ENCODE data around the gene ZPBP2.

Gene ZPBP2, protein sequence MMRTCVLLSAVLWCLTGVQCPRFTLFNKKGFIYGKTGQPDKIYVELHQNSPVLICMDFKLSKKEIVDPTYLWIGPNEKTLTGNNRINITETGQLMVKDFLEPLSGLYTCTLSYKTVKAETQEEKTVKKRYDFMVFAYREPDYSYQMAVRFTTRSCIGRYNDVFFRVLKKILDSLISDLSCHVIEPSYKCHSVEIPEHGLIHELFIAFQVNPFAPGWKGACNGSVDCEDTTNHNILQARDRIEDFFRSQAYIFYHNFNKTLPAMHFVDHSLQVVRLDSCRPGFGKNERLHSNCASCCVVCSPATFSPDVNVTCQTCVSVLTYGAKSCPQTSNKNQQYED

DNA sequence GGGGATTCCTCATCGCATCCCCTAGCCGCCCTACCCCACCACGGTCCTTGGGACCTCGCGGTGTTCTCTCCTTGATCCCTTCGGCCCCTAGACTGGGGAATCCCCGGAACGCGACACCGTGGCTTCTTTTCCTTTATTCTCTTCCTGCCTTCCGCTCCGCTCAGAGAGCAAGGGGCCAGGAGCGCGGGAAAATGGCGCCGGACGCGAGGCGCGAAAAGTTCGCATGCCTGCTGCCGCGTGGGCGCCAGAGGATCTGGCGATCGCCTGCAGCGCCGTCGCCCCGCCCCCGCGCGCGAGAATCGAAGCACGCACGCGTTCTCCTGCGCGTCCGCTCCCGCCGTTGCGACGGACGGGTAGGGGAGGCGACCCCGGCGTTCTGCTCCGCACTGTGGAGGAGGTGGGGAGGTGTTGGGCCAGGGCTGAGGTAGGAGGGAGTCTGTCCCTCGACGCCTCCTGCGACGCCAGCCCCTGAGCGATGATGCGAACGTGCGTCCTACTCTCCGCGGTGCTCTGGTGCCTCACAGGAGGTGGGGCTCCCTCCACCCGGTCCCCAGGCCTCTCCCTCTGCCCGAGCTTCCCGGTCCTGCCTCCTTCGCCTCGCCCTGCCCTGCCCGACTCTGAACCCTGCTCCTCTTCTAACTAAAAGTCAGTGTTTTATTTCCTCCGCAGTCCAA lies at the start of gene ZPBP2:
TSS of gene ZPBP2 (plus strand) at position 323 of the 674 bp plus-strand sequence. CDS start at position 476, 153 bp downstream.
- Histone ChIP-seq H3K9ac (ENCODE audit: low read length) (no peak within 1 kb of the TSS), H3K36me3 (ENCODE audit: control insufficient read depth, insufficient read depth, low read length) (no peaks in the 10 kb centered on the region), H3K27ac (ENCODE audit: low read depth, low read length) (no peak within 1 kb of the TSS), H3K4me3 (ENCODE audit: low read length) (no peak within 1 kb of the TSS), H3K27me3 (ENCODE audit: control insufficient read depth, insufficient read depth, low read length) (peaks cover 7% of the 10 kb centered on the region), H3K4me1 (ENCODE audit: control insufficient read depth, insufficient read depth, low read length) (no peaks in the 10 kb centered on the region)

DNA sequence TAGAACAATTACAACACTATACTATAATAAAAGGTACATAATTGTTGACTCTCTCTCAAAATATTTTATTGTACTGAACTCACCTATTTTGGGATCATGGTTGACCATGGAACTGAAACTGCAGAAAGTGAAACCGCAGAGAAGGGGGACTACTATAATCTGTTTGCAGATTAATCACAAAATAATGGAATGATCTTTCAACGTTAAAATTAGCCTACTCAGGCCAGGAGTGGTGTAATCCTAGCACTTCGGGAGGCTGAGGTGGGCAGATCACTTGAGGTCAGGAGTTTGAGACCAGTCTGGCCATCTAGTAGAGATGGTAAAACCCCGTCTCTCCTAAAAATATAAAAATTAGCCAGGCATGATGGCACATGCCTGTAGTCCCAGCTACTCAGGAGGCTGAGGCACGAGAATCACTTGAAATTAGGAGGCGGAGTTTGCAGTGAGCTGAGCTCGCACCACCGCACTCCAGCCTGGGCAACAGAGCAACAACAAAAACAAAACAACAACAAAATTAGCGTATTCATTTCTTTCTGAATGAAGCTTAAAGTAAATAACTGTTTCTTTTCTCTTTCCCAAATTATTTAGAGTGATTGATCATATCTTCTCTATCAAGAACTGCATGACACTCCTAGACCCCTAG lies 49.5 kb upstream of the ZPBP2 start:
- Histone ChIP-seq H3K27me3 (ENCODE audit: control insufficient read depth, insufficient read depth, low read length) (no peaks in the 10 kb centered on the region), H3K36me3 (ENCODE audit: control insufficient read depth, insufficient read depth, low read length) (no peaks in the 10 kb centered on the region), H3K4me3 (ENCODE audit: low read length) (no peak overlapping the region), H3K4me1 (ENCODE audit: control insufficient read depth, insufficient read depth, low read length) (no peaks in the 10 kb centered on the region), H3K9ac (ENCODE audit: low read length) (no peak overlapping the region), H3K27ac (ENCODE audit: low read depth, low read length) (no peak overlapping the region)

DNA sequence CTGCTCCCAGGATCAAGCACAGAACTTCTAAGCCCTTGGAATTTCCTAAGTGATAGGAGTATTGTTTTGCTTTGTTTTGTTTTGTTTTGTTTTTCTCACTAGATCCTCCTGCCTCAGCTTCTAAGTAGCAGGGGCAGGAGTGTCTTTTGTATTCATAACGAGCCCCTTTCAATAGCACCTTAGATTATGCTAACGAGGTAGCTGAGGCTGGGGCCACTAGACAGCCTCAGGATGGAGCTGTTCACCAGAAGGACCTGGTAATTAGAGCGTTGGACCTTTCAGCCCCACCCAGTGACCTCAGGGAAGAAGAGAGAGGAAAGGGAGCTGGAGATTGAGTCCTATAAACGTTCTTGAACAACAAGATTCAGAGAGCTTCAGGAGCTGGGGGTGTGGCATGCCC lies 47.5 kb upstream of the ZPBP2 start:
- H3K27me3 ChIP-seq (ENCODE audit: control insufficient read depth, insufficient read depth, low read length) = no peaks in the 10 kb centered on the region
- no peaks in the 10 kb centered on the region for H3K36me3 ChIP-seq (ENCODE audit: control insufficient read depth, insufficient read depth, low read length)
- no peak overlapping the region for H3K4me3 ChIP-seq (ENCODE audit: low read length)
- H3K9ac ChIP-seq (ENCODE audit: low read length) = no peak overlapping the region
- H3K27ac ChIP-seq (ENCODE audit: low read depth, low read length) = no peak overlapping the region
- H3K4me1 ChIP-seq (ENCODE audit: control insufficient read depth, insufficient read depth, low read length) = no peaks in the 10 kb centered on the region

DNA sequence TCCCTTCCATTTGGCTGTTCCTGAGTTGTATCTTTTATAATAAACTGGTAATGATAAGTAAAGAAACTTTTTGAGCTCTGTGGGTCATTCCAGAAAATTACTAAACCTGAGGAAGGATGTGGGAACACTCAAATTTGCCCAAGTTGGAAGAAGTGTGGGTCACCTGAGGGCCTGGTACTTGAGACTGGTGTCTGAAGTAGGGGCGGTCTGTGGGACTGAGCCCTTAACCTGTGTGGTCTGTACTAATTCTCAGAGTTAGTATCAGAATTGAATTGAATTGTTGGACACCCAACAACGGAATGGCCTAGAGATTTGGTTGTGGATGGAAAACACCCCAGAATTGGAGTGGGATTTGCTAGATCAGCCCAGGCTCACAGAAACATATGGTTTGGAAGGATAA lies 47.0 kb upstream of the ZPBP2 start:
- no peaks in the 10 kb centered on the region for H3K4me1 ChIP-seq (ENCODE audit: control insufficient read depth, insufficient read depth, low read length)
- no peaks in the 10 kb centered on the region for H3K36me3 ChIP-seq (ENCODE audit: control insufficient read depth, insufficient read depth, low read length)
- no peak overlapping the region for H3K9ac ChIP-seq (ENCODE audit: low read length)
- H3K27ac ChIP-seq (ENCODE audit: low read depth, low read length) = no peak overlapping the region
- H3K27me3 ChIP-seq (ENCODE audit: control insufficient read depth, insufficient read depth, low read length) = no peaks in the 10 kb centered on the region
- H3K4me3 ChIP-seq (ENCODE audit: low read length) = no peak overlapping the region

DNA sequence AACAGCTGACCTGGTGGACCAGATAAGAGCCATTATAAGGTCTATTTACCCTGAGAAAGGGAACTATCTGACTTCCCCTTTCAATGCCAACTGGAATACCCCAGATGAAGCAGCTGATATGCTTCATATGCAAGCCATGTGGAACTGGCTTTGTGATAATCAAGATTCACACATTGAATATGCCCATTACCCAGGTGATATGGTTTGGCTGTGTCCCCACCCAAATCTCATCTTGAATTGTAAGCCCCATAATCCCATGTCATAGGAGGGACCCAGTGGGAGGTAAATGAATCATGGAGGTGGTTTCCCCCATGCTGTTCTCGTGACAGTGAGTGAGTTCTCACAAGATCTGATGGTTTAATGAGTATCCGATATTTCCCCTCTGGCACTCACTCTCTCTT lies 46.0 kb upstream of the ZPBP2 start:
- no peaks in the 10 kb centered on the region for H3K36me3 ChIP-seq (ENCODE audit: control insufficient read depth, insufficient read depth, low read length)
- H3K27ac ChIP-seq (ENCODE audit: low read depth, low read length) = no peak overlapping the region
- no peaks in the 10 kb centered on the region for H3K4me1 ChIP-seq (ENCODE audit: control insufficient read depth, insufficient read depth, low read length)
- H3K4me3 ChIP-seq (ENCODE audit: low read length) = no peak overlapping the region
- no peaks in the 10 kb centered on the region for H3K27me3 ChIP-seq (ENCODE audit: control insufficient read depth, insufficient read depth, low read length)
- no peak overlapping the region for H3K9ac ChIP-seq (ENCODE audit: low read length)

DNA sequence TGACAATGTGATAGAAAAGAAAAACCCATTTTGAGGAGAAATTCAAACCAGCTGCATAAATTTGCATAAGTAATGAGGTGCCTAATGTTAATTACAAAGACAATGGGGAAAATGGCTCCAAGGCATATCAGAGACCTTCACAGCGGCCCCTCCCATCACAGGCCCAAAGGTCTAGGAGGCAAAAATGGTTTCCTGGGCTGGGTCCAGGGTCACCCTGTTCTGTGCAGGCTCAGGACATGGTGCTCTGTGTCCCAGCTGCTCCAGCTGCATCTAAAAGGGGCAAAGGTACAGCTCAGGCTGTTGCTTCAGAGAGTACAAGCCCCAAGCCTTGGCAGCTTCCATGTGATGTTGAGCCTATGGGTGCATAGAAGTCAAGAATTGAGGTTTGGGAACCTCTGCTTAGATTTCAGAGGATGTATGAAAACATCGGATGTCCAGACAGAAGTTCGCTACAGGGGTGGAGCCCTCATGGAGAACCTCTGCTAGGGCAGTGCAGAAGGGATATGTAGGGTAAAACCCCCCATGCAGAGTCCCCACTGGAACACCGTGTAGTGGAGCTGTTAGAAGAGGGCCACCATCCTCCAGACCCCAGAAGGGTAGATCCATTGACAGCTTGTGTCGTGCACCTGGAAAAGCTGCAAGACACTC lies 44.5 kb upstream of the ZPBP2 start:
- H3K27me3 ChIP-seq (ENCODE audit: control insufficient read depth, insufficient read depth, low read length) = no peaks in the 10 kb centered on the region
- H3K9ac ChIP-seq (ENCODE audit: low read length) = no peak overlapping the region
- H3K27ac ChIP-seq (ENCODE audit: low read depth, low read length) = no peak overlapping the region
- H3K36me3 ChIP-seq (ENCODE audit: control insufficient read depth, insufficient read depth, low read length) = no peaks in the 10 kb centered on the region
- no peak overlapping the region for H3K4me3 ChIP-seq (ENCODE audit: low read length)
- no peaks in the 10 kb centered on the region for H3K4me1 ChIP-seq (ENCODE audit: control insufficient read depth, insufficient read depth, low read length)

DNA sequence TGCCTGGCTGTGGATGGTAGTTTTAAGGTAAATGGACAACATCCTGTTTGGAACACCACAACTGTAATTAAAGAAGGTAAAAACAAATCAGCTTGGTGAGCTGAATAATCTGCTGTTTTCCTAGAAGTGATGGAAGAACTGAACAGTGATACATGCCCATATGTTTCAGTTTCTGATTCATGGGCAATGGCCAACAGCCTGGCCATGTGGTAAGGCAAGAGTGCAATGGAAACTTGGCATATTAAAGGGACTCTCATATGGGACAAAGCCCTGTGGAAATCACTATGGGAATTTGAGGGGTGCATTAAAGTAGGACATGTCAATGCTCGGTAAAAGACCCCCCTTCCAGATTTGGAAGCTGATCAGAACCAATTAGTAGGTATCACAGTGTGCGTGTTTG lies 41.7 kb upstream of the ZPBP2 start:
- Histone ChIP-seq H3K4me3 (ENCODE audit: low read length) (no peak overlapping the region), H3K27ac (ENCODE audit: low read depth, low read length) (no peak overlapping the region), H3K9ac (ENCODE audit: low read length) (no peak overlapping the region), H3K36me3 (ENCODE audit: control insufficient read depth, insufficient read depth, low read length) (no peaks in the 10 kb centered on the region), H3K4me1 (ENCODE audit: control insufficient read depth, insufficient read depth, low read length) (no peaks in the 10 kb centered on the region), H3K27me3 (ENCODE audit: control insufficient read depth, insufficient read depth, low read length) (no peaks in the 10 kb centered on the region)

DNA sequence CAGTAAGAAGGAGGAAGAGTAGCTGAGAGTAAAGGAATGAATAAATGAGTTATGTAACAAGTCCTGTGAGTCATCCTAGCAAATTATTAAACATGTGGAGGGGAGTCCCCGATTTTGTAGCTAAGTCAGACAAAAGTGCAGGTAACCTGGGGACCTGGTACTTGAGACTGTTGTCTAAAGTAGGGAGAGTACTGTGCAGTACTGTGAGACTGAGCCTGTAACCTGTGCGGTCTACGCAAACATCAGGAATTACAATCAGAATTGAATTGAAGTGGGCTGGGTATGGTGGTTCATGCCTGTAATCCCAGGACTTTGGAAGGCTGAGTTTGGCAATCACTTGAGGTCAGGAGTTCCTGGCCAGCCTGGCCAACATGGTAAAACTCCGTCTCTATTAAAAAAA lies 39.6 kb upstream of the ZPBP2 start:
- H3K4me1 ChIP-seq (ENCODE audit: control insufficient read depth, insufficient read depth, low read length) = no peaks in the 10 kb centered on the region
- no peaks in the 10 kb centered on the region for H3K27me3 ChIP-seq (ENCODE audit: control insufficient read depth, insufficient read depth, low read length)
- H3K4me3 ChIP-seq (ENCODE audit: low read length) = no peak overlapping the region
- H3K36me3 ChIP-seq (ENCODE audit: control insufficient read depth, insufficient read depth, low read length) = no peaks in the 10 kb centered on the region
- no peak overlapping the region for H3K9ac ChIP-seq (ENCODE audit: low read length)
- no peak overlapping the region for H3K27ac ChIP-seq (ENCODE audit: low read depth, low read length)

DNA sequence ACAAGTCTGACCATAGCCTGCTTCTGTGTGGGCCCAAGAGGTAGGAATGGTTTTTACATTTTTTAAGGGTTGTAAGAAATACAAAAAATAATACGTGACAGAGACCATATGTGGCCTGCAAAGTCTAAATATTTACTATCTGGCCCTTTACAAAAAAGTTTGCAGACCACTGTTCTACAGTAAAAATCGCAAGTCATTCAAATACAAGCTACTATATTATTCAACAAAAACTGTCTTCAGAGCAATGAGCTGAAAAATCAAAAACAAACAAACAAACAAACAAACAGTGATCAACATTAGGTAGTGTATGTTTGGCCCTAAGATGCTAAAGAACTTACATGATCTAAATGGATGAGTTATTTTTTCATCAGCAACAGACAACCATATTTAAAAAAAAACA lies 36.4 kb upstream of the ZPBP2 start:
- no peaks in the 10 kb centered on the region for H3K27me3 ChIP-seq (ENCODE audit: control insufficient read depth, insufficient read depth, low read length)
- no peak overlapping the region for H3K9ac ChIP-seq (ENCODE audit: low read length)
- no peaks in the 10 kb centered on the region for H3K4me1 ChIP-seq (ENCODE audit: control insufficient read depth, insufficient read depth, low read length)
- H3K4me3 ChIP-seq (ENCODE audit: low read length) = no peak overlapping the region
- no peaks in the 10 kb centered on the region for H3K36me3 ChIP-seq (ENCODE audit: control insufficient read depth, insufficient read depth, low read length)
- no peak overlapping the region for H3K27ac ChIP-seq (ENCODE audit: low read depth, low read length)

DNA sequence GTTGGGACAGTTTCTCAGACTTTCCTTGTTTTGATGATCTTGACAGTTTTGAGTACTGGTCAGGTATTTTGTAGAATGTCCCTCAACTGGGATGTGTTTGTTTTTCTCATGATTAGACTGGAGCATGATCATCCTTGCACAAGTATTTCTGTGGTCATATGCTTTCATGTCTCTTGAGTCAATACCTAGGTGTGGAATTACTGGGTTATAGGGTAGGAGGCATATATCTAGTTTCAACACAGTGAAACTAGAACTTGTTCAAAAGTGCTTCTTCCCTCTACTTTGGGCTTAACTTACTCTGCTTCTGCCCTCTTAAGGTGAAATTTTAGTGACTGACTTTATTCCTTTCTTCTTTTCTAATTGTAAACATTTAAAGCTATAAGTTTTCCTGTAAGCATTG lies 34.0 kb upstream of the ZPBP2 start:
- Histone ChIP-seq H3K4me1 (ENCODE audit: control insufficient read depth, insufficient read depth, low read length) (no peaks in the 10 kb centered on the region), H3K9ac (ENCODE audit: low read length) (no peak overlapping the region), H3K36me3 (ENCODE audit: control insufficient read depth, insufficient read depth, low read length) (no peaks in the 10 kb centered on the region), H3K4me3 (ENCODE audit: low read length) (no peak overlapping the region), H3K27me3 (ENCODE audit: control insufficient read depth, insufficient read depth, low read length) (no peaks in the 10 kb centered on the region), H3K27ac (ENCODE audit: low read depth, low read length) (no peak overlapping the region)

DNA sequence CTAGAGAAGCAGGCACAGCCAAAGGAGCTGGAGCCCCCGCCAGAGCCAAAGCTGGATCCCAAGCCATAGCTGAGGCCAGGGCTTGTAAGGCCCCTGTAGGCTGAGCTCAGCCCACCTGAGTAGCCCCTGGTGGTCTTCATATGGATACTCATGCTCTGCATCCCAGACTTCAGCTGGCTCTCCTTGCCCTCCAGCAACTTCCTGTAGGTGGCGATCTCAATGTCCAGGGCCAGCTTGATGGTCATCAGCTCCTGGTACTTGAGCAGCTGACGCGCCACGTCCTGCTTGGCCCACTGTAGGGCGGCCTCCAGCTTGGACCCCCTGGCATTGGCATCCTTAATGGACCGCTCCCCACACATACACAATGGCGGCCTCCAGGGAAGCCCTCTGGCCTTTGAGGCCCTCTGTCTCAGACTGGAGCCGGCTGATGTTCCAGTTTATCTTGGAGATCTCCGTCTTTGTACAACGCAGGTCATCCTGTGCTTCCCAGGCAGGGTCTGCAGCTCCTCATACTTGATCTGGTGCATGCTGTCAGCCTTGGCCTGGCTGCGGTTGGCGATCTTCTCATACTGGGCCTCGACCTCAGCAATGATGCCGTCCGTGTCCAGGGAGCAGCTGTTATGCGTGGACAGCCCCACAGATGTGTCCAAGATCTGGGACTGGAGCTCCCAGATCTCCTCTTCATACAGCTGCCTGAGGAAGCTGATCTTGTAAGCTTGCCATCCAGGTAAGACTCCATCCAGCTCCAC lies 32.8 kb upstream of the ZPBP2 start:
- Histone ChIP-seq H3K27me3 (ENCODE audit: control insufficient read depth, insufficient read depth, low read length) (no peaks in the 10 kb centered on the region), H3K4me3 (ENCODE audit: low read length) (no peak overlapping the region), H3K36me3 (ENCODE audit: control insufficient read depth, insufficient read depth, low read length) (no peaks in the 10 kb centered on the region), H3K4me1 (ENCODE audit: control insufficient read depth, insufficient read depth, low read length) (no peaks in the 10 kb centered on the region), H3K27ac (ENCODE audit: low read depth, low read length) (no peak overlapping the region), H3K9ac (ENCODE audit: low read length) (no peak overlapping the region)

DNA sequence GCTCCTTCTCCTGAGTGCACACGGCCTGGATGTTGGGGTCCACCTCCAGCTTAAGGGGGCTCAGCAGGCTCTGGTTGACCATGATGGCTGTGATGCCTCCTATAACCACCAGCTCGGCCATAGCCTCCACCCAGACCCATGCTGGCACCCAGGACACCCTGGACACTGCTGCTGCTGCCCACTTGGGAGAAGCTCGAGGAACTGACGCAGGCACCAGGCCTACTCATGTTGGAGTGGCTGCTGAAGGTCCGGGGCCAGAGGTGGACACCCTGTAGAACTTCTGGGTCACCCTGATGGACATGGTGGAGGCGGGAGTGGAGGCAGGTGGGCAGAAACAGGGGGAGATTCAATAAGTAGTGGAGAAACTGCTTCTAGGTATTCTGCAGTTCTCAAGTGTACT lies 31.9 kb upstream of the ZPBP2 start:
- Histone ChIP-seq H3K4me1 (ENCODE audit: control insufficient read depth, insufficient read depth, low read length) (no peaks in the 10 kb centered on the region), H3K4me3 (ENCODE audit: low read length) (no peak overlapping the region), H3K27ac (ENCODE audit: low read depth, low read length) (no peak overlapping the region), H3K27me3 (ENCODE audit: control insufficient read depth, insufficient read depth, low read length) (no peaks in the 10 kb centered on the region), H3K9ac (ENCODE audit: low read length) (no peak overlapping the region), H3K36me3 (ENCODE audit: control insufficient read depth, insufficient read depth, low read length) (no peaks in the 10 kb centered on the region)
